HL-60/S4 treated with phorbol 12-myristate 13-acetate at 8.2 ng/mL for 4 days and 3 days (cell line): ENCODE data around the gene AKAP8L.
"Not testable (repeated sequence)": the region's sequence is repeated elsewhere in the genome, so short reads cannot be mapped to it uniquely, and the experiment has no call there.

ENCODE experiments used
- in situ Hi-C: fragments of 300-500 bp; cut with MboI; formaldehyde crosslinking; loops from 2 replicates; pipeline ENCODE4 v1.15.0; 2022; ENCODE audit warnings: low sequenced_read_pairs

The AKAP8L gene

GRCh38 chr19:15421721-15422260, 3.0 kb upstream of the AKAP8L start:
- in situ Hi-C loops: no loop called here

GRCh38 chr19:15421136-15421695, 2.4 kb upstream of the AKAP8L start:
- in situ Hi-C loops: no loop called here

- in situ Hi-C loops: no loop called here
Observed at GRCh38 chr19:15419413-15420025, 731 bp upstream of the AKAP8L start.

GRCh38 chr19:15418231-15418578, 583 bp downstream of the AKAP8L start:
- in situ Hi-C loops: no loop called here

- in situ Hi-C loops: no loop called here
Observed at GRCh38 chr19:15417699-15418098, 1.1 kb downstream of the AKAP8L start.

- in situ Hi-C loops: no loop called here
Observed at GRCh38 chr19:15412832-15413231, 6.0 kb downstream of the AKAP8L start.

GRCh38 chr19:15411351-15411750, 7.4 kb downstream of the AKAP8L start:
- in situ Hi-C loops: not testable (repeated sequence)

- in situ Hi-C loops: no loop called here
Observed at GRCh38 chr19:15404780-15405211, 14.0 kb downstream of the AKAP8L start.

GRCh38 chr19:15404097-15404779, 14.6 kb downstream of the AKAP8L start:
- in situ Hi-C loops: no loop called here

GRCh38 chr19:15403151-15403531, 15.6 kb downstream of the AKAP8L start:
- in situ Hi-C loops: no loop called here

- in situ Hi-C loops: no loop called here
Observed at GRCh38 chr19:15402411-15403150, 16.2 kb downstream of the AKAP8L start.

- in situ Hi-C loops: no loop called here
Observed at GRCh38 chr19:15401397-15401710, 17.4 kb downstream of the AKAP8L start.

GRCh38 chr19:15400521-15401396, 18.0 kb downstream of the AKAP8L start:
- in situ Hi-C loops: no loop called here

GRCh38 chr19:15399635-15400034, 19.2 kb downstream of the AKAP8L start:
- in situ Hi-C loops: no loop called here

GRCh38 chr19:15399234-15399515, 19.6 kb downstream of the AKAP8L start:
- in situ Hi-C loops: no loop called here

- in situ Hi-C loops: no loop called here
Observed at GRCh38 chr19:15398501-15399233, 20.1 kb downstream of the AKAP8L start.

- in situ Hi-C loops: no loop called here
Observed at GRCh38 chr19:15397782-15398181, 21.0 kb downstream of the AKAP8L start.

- in situ Hi-C loops: no loop called here
Observed at GRCh38 chr19:15397236-15397635, 21.6 kb downstream of the AKAP8L start.

- in situ Hi-C loops: no loop called here
Observed at GRCh38 chr19:15396436-15396835, 22.4 kb downstream of the AKAP8L start.

GRCh38 chr19:15395251-15395650, 23.5 kb downstream of the AKAP8L start:
- in situ Hi-C loops: not testable (repeated sequence)
